ENCODE data around the gene SRA1.

DNA sequence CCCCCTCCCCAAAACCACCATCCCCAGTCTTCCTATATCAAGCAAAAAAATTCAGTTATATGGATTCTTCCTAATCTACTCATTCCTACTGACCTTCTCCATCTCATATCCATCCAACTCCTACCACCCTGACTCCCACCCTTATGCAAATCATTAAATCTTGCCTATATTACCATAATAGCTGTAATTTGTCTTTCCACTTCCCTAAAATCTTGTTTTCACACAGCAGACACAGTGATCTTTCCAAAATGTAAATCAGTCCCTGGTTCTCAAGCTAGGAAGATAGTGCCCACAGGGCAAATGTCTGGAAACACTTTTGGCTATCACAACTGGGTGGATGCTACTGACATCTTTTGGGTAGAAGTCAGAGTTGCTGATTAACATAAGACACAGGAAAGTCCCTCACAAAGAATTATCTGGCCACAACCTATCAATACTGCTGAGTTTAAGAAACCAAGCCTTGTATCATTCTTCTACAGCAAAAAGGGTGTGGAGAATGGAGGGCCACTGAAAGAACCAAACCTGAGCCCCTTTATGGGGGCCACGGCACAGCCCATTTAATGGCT lies 1.4 kb downstream of the SRA1 start:
- TF ChIP-seq CTCF (IDR thresholded peaks at IDR 0.05; ENCODE audit: low read depth, low read length, missing input control) (no peak), TAF1 (conservative IDR thresholded peaks at IDR 0.05) (no peak), EGR1 (IDR thresholded peaks at IDR 0.05; ENCODE audit: low read depth in 2 of 2) (no peak)
